ENCODE data around the gene PSAP.
A peak's percentile ranks its signal among the peaks of the same experiment; 100 is the strongest.

Gene PSAP

DNA sequence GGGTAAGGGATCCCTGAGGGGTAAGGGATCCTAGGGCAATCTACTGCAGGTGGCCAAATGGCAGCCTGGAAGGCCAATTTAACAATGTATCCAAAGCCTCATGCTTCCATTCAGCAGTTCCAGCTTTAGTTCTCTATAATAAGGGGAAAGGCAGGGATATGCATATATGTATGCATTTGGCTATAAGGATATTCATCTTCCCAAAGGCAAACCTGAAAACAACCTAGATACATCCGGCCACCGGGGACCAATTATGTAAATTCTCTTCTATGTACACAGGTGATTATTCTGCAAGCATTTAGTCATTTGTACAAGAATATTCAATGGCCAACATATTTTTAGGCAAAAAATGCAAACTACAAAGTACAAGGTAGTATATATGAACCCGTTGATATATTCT lies 26.7 kb downstream of the PSAP start:
- no peak for DNase-seq

DNA sequence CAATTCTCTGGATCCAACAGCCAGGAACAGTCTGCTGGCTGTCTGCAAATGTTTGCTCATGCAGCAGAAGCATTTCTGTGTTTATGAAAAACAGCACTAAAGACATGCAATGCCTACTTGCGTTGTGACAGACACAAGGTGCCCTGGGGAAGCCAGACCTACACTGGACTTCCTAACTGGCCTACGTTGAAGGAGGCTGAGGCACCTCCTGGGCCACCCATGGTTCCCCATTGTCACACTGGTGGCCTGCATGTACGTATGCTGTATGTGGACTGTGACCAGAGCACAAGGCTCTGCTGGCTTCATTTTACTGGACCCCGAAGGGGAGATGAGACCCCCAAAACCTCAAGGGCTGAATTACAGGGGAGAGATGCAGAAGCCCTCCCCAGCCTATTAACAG lies 27.7 kb downstream of the PSAP start:
- no peak for DNase-seq

DNA sequence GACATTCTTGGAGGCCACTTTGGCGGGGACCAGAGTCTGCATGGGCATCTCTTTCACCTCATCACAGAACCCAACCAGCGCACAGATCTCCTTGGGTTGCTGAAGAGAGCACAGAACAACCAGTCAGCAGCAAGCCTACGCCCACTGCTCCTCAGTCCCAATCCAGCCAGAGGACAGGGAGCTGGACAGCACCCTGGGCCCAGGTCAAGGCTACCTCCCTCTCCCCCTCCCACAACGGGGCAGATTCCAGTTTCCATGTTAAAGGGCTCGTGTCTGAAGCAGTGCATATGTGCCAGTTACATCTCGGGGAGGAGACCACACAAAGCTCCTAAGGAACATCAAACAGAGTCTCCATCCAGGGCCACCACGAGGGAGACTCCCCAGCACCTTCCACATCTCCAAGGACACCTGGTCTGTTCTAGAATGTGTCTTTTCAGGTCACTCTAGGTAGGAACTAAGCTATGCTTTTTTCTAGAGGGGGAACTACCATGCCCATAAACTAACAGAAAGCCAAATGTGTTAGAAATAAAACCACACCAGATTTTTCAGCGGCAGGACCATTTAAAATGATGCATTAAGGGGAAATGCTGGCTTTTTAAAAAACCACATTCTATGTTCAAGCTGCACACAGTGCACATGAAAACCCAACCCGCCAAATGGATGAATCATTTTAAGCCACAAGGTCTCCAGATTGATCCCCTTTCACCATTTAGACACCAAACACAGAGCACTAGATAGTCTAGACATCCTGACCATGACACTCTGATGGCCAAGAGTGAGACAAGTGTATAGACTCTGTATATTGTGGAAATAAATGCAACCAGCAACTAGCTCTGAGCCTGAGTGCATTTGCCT lies 28.9 kb downstream of the PSAP start:
- DNase-seq = no peak

DNA sequence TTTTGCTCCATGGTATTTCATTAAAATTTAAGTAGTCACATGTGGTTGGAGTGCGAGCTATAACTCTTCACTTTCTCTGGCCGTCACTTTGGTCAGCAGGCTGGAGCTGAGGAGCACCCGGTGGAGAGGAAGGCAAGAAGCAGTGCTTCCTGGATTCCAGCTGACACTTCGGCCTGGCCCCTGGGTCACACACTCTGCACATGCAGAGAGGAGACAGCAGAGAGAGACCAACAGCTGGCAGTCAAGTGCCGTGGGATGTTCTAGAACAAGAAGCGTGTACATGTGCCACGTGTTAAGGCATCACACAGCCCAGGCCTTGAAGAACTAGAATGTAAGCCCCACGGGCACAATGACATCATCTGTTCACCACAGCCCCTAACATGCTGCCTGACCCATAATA lies 30.1 kb downstream of the PSAP start:
- no peak for DNase-seq

DNA sequence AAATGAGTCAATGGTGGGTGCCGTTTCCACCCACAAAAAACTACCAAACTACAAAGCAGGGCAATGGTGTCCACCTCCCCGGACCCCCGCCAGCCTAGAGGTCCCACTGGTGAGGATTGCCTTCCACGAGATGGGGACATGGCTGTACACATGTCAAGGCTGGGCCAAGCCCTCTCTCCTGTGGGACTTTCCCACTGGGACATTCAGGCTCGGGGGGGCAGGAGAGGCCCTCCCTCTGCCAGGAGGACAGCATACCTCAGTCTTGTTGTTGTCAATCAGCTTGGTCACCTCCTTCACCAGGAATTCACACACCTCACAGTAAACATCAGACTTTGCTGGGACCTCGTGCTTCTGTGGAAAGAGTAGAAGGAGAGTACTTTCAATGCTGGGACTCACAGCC lies 31.1 kb downstream of the PSAP start:
- DNase-seq = no peak

DNA sequence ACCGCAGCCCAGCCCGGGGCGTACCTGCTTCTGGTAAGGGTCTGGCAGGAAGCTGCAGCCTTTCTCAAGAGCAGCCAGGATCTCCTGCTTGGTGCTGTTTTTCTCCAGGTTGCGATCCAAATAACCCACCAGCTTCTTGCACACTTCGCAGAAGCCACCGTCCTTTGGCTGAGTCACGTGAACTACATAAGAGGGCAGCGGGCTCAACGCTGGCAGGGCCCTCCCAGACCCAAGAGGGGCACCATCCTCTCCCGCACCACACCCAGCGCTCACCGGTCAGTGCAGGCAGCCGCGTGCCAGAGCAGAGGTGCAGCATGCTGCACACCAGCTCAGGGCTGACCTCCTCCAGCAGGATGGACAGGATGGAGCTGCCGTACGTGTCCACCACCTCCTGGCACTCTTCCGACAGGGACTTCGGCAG lies 31.6 kb downstream of the PSAP start:
- no peak for DNase-seq

DNA sequence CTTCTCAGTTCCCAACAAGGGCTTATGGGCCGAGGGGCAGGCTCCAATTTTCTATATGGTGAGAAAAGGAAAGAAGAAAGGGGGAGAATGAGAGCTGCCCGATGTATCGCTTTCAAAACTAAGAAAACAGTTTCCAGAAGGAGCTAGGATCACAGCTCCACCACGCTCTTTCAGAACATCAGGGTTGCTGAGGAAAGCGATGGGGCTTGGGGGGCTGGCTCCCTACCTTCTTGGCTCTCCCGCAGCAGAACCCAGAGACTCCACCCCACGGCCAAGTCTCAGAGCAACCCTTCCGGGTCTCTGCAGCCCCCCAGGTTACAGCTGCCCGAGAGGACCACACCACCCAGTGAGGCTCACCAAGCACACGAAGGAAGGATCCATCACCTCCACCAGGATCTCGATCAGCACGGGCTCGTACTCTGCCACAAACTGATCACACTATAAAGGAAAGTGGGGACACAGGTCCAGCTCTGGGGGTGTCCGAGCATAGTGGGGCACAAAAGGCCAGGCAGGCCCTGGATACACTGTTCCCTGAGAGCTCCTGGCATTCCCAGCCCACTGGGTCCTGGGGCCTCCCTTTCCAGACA lies 32.3 kb downstream of the PSAP start:
- no peak for DNase-seq

DNA sequence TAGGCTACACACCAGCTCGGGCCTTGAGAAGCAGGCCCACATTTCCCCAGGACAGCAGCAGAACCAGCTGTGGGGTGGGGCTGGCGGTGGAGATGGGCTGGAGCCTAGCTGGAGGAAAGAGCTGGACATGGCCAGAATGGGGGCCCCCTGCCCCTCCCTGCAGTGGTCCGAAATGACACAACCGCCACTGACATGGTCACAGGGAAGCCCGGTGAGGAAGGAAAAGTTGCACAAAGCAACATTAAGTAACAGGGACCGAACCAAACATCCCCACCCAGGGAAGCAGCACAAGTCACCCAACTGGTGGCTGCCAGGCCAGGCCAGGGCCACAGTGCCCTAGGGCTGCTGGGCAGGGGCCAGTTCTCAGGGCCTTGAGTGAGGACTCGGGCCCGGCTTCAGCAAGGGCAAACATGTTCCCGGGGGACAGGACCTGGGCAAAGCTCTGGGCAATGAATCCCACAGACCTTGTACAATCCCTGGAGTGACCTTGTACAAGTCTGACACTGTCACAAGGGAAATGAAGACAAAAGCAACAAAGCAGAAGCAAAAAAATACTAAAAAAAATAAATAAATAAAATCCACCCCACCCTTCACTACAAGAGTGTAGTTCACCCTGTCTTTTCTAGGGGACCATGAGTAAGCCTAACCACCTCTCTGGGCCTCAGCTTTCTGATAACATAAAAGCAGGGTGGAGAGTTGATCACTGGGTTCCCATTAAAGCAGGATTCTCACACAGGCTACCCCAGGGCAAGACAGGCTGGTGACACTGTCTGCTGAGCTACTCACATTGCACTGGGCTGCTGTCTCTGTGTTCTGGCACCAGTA lies 33.0 kb downstream of the PSAP start:
- peak; percentile 44 for DNase-seq

DNA sequence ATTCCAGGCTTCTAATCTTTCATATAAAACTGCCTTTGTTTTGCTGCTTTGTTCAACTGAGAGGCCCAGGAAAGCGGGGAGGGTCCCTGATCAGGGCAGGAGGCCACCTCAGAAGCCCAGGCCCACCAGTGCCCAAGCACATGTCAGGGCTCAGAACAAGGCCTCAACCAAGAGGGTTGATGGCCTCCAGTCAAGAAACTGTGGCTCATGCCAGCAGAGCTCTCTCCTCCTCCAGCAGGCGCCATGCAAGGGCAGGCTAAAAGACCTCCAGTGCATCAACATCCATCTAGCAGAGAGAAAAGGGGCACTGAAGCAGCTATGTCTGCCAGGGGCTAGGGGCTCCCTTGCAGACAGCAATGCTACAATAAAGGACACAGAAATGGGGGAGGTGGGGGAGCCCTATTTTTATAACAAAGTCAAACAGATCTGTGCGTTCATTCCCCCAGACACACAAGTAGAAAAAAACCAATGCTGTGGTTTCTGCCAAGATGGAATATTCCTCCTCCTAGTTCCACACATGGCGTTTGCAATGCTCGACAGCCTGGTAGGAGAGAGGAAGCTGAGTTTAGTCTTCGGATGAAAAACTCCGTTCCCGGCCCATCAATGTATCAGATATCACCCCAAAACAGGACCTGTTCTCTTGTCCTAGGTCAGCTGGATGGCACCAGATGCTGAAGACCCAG lies 34.0 kb downstream of the PSAP start:
- peak; percentile 33 for DNase-seq

DNA sequence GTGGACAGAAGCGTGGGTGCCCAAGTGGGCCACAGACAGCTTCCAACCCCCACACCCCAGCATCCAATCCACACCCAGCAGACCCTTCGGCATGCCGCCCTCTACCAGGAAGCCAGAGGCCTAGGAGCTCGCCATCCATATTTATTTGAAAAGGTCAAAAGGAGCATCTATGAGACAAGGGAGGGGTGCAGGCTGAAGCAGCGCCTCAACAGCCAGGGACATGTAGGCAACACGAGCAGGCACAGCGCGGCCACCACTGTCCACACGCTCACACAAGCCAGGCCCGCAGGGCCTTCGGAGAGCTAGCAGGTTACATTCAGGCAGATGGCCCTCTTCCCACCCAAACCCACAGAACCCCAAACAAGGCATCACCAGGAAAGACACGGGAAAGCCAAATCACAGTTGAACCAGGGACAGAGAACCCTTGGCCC lies 34.6 kb downstream of the PSAP start:
- DNase-seq = no peak

DNA sequence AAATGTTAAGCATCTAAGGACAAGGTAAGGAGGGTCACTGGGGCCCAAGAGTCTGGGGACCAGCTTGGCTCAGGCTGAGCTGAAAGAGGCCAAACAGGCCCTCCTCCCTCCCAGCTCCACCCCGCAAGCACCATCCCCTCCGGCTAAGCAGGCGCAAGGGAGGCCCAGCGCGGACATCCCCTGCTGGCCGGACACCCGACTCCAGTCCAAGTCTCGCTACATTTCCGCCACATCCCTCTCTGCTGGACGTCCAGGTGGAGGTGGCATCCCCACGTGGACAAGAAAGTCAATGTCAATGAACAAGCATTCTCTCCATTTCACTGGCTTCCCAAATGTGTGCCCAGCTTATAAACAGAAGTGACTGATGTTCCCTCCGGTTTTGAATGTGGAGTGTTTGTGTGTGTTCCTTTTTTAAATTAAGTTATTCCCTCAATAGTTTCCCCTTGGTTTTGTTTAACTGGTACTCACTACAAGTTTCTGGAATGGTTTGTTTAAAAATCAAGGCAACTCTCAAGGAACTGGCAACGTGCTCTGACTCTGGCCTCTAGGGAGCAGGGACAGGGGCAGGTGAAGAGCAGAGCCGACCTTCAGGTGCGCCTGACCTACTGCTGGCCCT lies 35.4 kb downstream of the PSAP start:
- no peak for DNase-seq

DNA sequence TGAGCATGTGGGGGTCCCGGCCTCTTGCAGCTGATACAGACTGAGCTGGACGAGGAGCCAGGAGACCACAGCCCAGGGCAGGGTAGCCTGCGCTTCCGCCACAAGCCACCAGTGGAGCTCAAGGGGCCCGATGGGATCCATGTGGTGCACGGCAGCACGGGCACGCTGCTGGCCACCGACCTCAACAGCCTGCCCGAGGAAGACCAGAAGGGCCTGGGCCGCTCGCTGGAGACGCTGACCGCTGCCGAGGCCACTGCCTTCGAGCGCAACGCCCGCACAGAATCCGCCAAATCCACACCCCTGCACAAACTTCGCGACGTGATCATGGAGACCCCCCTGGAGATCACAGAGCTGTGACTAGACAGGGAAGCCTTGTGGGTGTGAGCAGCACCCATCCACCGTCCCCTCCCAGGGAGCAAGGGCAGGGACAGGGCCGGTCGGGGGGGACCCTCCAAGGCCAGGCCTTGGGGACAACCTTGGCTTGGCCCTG lies 36.1 kb downstream of the PSAP start:
- DNase-seq = no peak

DNA sequence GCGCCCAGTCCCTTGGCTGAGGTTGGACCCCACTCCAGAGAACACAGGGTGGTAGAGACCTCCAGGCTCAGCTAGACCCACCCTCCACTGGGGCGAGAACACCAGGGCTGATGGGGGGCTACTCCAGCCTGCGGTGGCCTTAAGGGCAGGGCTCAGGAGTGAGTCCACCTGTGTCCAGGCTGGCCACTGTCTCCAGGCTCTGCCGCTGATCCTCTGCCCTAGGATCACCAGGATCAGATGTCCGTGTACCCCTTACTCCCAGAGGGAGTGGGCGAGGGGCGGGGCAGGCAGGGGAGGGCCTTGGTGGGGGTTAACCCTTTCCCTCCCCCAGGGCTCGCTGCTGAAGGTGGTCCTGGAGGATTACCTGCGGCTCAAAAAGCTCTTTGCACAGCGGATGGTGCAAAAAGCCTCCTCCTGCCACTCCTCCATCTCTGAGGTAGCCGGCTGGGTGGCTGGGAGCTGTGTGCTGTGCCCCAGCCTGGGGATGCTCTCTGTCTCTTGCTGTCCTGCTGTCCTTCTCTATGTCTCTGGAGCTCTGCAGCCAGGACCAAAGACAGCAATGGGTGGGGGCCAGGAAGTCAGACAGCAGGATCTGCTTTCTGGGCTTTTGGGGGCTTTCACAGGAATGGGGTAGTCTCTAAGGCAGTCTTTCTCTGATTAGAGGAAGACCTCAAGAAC lies 38.0 kb downstream of the PSAP start:
- DNase-seq = no peak

DNA sequence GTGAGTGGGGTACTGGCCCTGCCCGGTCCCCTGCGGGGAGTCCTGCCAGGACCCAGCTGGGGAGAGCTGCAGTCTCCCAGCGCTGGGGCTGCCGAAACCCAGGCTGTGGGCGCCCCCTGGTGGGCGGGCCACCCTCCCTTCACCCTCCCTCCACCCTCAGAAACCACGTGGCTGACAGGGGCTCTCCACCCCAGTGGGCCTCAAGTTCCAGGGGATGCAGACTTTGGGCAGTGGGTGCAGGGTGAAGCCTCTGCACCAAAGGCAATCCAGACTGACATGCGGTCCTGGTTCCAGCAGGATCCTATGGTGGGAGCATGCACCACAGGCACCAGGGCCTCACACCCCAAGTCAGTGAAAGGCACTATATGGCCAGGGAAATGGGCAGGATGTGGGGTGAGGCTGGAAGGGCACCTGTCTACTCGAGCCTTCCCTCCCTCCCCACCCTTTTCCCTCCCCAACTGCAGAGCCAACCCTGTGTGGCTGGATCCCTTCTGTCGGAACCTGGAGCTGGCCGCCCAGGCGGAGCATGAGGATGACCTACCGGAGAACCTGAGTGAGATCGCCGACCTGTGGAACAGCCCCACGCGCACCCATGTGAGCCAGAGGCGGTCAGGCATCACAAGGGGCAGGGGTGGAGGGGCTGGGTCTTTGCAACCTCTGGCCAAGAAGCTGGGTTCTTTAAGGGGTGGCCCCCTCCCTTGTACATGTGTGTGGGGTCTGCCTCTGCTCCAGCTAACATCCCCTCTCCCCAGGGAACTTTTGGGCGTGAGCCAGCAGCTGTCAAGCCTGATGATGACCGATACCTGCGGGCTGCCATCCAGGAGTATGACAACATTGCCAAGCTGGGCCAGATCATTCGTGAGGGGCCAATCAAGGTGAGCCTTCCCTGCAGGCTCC lies 38.8 kb downstream of the PSAP start:
- DNase-seq = peak; percentile 81

DNA sequence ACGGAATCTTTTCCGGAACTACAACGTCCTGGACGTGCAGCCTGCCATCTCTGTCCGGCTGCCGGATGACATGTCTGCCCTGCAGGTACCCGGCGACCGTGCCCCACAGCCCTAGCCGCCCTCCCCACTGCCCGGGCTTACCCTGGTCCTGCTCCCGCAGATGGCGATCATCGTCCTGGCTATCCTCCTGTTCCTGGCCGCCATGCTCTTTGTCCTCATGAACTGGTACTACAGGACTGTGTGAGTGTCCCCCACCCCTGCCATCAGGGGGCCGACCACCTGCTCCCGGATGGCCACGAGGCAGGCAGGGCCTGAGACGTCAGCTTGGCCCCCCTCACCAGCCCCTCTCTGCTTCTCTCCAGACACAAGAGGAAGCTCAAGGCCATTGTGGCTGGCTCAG lies 39.7 kb downstream of the PSAP start:
- no peak for DNase-seq

DNA sequence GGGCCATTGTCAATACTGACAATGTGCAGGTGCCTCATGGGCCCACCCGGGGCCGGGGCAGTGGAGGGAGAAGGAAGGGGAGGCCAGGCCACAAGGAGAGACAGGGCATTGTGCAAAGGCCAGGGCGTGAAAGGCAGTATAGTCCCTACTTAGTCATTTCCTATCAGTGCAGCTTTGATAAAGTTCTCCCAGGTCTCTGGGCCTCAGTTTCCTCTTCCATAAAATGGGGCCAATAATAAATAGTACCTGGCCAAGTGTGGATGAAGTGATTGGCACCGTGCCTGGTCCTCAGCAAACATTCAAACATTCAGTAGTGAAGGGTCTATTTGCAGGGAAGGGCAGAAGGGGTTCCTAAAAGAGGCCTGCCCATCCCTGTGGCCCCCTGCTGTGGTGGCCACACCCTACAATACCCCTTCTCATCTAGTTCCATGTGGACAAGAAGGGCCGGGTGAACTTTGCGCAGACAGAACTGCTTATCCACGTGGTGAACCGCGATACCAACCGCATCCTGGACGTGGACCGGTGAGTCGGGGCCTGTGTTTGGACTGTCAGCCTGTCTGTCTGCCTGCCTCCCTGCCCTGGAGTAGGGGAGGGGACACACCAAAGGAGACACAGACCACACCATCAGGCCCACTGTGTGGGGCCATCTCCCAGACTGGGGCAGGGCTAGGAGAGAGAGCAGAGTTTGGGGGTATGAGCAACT lies 40.9 kb downstream of the PSAP start:
- no peak for DNase-seq

DNA sequence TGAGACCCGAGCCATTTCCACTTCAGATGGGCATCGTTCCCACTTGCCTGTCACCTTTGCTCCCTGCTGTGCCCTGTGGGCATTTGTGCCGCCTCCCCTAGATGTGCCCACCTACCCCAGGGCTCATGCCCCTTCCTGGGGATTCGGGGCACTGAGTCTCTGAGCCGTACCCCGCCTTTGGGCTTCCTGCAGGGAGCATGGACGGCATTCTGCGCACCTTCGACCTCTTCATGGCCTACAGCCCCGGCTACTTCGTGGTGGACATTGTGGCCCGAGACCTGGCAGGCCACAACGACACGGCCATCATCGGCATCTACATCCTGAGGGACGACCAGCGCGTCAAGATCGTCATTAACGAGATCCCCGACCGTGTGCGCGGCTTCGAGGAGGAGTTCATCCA lies 41.4 kb downstream of the PSAP start:
- DNase-seq = no peak

DNA sequence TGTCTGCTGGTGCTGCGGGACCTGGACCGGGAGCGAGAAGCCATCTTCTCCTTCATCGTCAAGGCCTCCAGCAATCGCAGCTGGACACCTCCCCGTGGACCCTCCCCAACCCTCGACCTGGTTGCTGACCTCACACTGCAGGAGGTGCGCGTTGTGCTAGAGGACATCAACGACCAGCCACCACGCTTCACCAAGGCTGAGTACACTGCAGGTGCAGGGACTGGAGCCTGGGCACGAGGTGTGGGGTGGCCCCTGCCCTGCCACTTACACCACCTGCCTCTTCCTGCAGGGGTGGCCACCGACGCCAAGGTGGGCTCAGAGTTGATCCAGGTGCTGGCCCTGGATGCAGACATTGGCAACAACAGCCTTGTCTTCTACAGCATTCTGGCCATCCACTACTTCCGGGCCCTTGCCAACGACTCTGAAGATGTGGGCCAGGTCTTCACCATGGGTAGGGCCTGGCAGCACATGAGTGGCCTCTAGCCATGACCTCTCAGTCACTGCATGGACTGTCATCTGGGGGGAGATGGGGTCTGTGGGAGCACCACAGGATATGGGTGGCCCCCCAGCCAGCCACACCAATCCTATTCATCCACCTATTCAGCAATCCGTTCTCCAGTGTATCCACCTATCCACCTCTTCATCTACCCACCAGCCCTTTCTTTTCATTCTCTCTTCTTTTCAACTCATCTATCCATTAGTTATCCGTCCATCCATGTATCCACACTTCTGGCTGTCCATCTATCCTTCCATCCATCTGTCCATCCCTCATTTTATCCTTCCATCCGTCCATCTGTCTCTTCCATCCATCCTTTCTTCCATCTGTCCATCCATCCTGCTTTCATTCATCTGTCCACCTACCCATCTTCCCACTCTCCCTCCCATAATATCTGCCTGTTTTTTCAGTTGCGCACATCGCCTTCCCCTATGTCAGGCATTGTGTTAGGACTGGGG lies 43.2 kb downstream of the PSAP start:
- DNase-seq = no peak
